RWPE1 (cell line): ENCODE measurements around the gene IL1RN.

Experiments
- CTCF ChIA-PET: fragments of 350-600 bp; sonication (Branson Sonifier 250); formaldehyde crosslinking; extraction: SDS; loops from one replicate; lab custom pipeline; 2021; lab: Yijun Ruan, JAX
- POLR2A ChIA-PET: fragments of 400-600 bp; formaldehyde crosslinking; extraction: SDS; loops from one replicate; lab custom pipeline; 2020; ENCODE audit warnings: antibody characterized with exemption; ENCODE audit not compliant: low non-redundant PET; lab: Yijun Ruan, JAX
- DNase-seq: peaks from one replicate; pipeline ENCODE4 v3.0.0; 2012; ENCODE audit warnings: low spot score
- H3K27ac ChIP-seq: fragments of 450-650 bp; 2 replicates; pipeline ENCODE4 v1.5.1; 2017
- TF ChIP-seq, protein P1 (sequence below): fragments of 450-650 bp; conservative IDR thresholded peaks from 2 replicates; pipeline ENCODE4 v1.5.1; 2017; ENCODE audit warnings: low read depth, mild to moderate bottlenecking

Gene IL1RN

DNA sequence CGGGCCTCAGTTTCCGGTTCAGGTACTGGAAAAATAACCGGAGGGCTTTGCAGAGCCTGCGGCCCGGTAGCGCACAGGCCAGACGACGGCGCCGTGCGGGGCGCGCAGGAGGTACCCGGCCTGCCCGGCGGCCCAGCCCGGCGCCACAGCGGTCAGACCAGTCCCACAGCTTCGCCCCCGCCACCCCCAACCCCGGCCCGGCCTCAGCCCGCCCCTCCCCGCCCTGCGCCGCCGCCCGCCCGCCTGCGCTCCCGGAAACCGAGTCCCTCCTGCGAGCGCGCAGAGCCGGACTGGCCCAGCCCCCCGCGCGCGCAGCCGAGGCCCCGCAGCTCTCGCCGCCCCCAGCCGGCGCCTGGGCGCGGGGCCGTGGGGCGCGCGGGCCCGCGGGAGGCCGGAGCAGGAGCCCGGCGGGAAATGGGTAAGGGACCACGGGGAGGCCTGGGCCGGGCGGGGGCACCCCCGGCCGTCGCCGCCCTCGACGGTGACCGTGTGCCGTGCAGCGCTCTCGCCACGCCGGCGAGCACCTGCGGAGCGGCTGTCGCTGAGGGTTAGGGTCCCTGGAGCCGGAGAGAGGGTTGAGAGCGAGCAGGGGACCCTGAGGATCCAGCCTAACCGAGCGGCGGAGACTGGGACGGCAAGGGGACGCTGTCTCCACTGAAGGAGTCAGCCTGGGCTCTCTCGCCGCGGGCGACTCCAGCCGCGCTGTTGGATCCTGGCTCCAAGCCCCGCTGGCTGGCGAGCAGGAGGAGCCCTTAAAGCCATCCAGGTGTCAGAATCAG lies 29.9 kb downstream of the IL1RN start:
- POLR2A ChIA-PET = interaction anchor here (1.0 to 1.1 kb wide), 2 partner anchors 19 to 41 kb away, joined by 3 read pairs; no protein-coding TSS in a partner anchor
- TF ChIP-seq, protein P1, sequence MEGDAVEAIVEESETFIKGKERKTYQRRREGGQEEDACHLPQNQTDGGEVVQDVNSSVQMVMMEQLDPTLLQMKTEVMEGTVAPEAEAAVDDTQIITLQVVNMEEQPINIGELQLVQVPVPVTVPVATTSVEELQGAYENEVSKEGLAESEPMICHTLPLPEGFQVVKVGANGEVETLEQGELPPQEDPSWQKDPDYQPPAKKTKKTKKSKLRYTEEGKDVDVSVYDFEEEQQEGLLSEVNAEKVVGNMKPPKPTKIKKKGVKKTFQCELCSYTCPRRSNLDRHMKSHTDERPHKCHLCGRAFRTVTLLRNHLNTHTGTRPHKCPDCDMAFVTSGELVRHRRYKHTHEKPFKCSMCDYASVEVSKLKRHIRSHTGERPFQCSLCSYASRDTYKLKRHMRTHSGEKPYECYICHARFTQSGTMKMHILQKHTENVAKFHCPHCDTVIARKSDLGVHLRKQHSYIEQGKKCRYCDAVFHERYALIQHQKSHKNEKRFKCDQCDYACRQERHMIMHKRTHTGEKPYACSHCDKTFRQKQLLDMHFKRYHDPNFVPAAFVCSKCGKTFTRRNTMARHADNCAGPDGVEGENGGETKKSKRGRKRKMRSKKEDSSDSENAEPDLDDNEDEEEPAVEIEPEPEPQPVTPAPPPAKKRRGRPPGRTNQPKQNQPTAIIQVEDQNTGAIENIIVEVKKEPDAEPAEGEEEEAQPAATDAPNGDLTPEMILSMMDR = no peak
- peak; percentile 71 for DNase-seq
- CTCF ChIA-PET = interaction anchor here (0.6 to 2.3 kb wide), 2 partner anchors 21 to 42 kb away, joined by 3 to 11 read pairs; no protein-coding TSS in a partner anchor
- H3K27ac ChIP-seq = peak overlapping the region; percentile 81

DNA sequence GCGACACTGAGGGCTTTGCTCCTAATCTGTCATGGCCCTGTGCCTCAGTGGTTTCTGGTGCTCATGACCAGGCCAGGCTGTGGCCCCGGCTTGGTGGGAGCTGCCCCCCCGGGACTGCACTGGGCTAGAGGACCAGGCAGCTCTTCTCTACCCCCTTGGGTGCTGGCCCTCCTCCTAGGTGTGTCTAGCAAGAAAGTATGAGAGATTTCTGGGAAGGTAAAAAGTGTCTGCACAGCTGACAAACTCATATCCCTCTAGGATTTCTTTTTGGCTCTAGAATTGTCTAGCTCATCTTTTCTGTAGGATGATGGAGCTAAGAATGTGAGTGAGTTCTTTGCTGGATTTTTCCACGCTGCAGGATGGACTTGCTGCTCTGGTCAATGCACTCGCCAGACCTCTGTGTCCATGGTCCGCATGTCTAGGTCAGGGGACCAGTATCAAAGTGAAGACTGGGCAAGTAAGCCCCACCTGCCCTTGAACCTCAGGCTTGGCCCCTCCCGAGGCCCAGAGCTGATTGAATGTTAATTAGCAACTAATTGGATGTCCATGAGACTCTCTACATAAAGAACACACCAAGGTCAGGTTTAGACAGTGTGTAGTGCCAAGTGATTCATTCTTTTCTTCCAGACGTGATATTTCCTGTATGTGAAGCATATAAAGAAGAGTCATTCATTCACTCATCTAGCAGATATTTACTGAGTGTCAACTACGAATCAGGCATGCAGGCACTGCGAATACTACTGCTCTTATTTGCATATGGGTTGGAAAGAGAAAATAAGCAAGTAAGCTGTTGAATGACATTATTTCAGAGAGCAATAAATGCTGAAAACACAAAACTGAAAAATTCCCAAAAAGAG lies 30.7 kb downstream of the IL1RN start:
- ChIA-PET POLR2A (interaction anchor here (1.0 to 1.1 kb wide), 2 partner anchors 20 to 41 kb away, joined by 3 read pairs; no protein-coding TSS in a partner anchor), CTCF (interaction anchor here (0.6 to 2.3 kb wide), 4 partner anchors 21 to 211 kb away, joined by 3 to 11 read pairs (median 4); no protein-coding TSS in a partner anchor)
- H3K27ac ChIP-seq = peak overlapping the region; percentile 81
- TF ChIP-seq, protein P1 = no peak
- peak; percentile 80 for DNase-seq

DNA sequence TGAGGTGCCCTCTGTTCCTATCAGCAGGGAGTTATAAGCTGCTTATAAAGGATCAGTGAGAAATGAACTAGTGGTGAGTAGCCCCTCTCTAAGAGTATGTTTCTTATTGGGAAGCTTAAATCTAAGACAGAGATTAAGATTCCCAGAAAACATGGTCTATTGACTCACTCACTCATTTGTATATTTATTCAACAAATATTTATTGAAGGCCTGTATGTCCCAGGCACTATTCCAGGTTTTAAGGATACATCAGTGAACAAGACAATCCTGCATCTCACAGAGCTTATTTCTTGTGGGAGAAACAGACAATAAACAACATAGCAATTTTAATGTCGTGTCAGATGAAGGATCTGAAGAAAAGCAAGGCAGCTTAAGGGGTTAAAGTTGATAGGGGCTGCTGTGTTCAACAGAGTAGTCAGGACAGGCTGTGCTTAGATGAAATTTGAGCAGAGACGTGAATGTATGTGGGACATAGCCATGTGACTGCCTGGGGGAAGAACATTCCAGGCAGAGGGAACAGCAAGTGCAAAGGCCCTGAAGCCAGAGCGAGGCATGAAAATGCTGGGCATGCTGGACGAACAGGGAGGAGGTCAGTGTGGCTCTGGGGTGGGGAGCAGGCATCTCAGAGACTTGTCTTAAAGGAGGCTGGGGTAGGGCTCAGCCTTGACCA lies 31.6 kb downstream of the IL1RN start:
- DNase-seq = no peak
- ChIA-PET POLR2A (no interaction called here), CTCF (interaction anchor here (0.6 to 2.3 kb wide), 3 partner anchors 22 to 211 kb away, joined by 3 to 11 read pairs (median 6); no protein-coding TSS in a partner anchor)
- TF ChIP-seq, protein P1 = no peak
- peak overlapping the region; percentile 36; the same call in 1 of the 2 replicates for H3K27ac ChIP-seq

DNA sequence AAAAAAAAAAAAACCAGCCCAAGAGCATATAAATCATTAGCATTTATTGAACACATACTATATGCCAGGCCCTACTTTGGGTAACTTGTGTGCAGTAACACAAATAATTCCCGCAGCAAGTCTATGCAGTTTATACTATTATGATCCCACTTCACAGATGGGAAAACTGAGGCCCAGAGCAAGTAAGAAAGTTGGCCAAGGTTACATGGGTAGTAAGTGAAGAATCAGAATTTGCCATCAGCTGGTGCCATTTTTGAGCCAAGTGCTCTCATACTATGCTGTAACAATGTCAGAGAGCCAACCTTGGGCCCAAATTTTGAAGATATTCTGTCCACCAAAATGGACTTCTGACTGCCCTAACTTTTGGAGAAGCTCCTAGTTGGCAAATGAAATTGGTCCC lies 32.9 kb downstream of the IL1RN start:
- TF ChIP-seq, protein P1 = no peak
- no peak overlapping the region for H3K27ac ChIP-seq
- DNase-seq = no peak
- POLR2A ChIA-PET = no interaction called here
- CTCF ChIA-PET = no interaction called here

DNA sequence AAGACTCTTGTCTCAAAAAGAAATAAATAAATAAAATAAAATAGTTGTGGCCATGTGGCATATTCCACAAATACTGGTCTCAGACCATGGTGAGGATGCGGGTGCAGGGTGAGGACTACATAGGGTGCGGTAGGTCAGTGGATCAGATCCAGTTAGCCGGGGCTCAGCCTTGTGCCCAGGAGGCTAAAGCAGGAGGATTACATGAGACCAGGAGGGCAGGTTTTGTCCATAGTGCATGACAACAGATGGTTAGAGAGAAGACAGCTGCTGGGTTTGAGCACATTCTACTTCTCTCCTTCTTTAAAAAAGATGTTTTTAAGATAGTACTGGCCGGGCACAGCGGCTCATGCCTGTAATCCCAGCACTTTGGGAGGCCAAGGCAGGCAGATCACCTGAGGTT lies 33.6 kb downstream of the IL1RN start:
- TF ChIP-seq, protein P1 = no peak
- no peak for DNase-seq
- ChIA-PET POLR2A (no interaction called here), CTCF (no interaction called here)
- peak overlapping the region; percentile 20; the same call in 1 of the 2 replicates for H3K27ac ChIP-seq
